ENCODE results near the gene ALG8. TPM values are rescaled to one million over a fixed set of nuclear protein-coding genes. Genes with fewer than 3 reads are reported as not detected.

The ALG8 gene
- total and polyA plus RNA-seq, 2 donors from 2014 or later, result 34.1 to 49.7 TPM

DNA sequence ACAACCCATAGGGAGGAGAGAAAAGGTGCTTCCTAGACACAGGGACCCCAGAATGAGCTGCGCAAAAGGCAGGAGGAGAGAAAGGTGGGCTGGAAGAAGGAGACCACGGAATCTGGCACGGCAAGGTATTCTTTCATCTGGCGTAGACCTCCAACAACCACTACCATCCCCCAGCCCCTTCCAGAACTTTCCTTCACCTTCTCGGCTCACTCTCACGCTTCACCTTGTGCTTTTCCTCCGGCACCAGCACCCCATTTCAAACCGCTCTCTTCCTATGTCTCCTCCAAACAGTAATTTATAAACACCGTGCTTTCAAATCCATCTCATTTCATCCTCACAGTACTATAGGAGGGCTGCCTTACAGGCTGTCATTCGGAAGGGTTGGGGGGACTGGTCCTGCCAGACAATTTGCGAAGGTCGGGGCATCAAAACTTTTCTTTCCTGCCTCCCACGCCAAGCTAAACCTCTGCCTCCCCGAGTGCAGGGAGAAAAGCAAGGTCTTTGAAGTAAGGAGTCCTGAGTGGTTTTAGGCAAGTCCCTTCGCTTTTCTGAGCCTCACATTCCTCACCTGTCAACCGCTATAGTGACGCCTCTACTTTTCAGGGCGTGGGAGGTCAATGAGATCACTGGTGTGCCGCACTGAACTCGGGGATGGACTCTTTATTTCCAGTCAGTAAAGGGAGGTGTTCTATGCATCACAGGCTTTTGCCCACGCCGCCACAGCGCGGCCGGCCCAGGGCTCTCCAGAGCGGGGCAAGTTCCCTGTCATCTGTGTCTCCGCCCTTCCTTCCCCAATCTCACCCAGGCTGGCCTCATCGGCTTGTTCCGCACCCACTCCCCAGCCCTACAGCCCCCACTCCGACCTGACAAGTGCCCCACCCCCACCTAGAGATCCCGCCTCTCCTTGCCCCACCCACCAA is 48.2 kb upstream of the ALG8 start:
- TF ChIP-seq, protein P1, sequence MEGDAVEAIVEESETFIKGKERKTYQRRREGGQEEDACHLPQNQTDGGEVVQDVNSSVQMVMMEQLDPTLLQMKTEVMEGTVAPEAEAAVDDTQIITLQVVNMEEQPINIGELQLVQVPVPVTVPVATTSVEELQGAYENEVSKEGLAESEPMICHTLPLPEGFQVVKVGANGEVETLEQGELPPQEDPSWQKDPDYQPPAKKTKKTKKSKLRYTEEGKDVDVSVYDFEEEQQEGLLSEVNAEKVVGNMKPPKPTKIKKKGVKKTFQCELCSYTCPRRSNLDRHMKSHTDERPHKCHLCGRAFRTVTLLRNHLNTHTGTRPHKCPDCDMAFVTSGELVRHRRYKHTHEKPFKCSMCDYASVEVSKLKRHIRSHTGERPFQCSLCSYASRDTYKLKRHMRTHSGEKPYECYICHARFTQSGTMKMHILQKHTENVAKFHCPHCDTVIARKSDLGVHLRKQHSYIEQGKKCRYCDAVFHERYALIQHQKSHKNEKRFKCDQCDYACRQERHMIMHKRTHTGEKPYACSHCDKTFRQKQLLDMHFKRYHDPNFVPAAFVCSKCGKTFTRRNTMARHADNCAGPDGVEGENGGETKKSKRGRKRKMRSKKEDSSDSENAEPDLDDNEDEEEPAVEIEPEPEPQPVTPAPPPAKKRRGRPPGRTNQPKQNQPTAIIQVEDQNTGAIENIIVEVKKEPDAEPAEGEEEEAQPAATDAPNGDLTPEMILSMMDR (IDR thresholded peaks at IDR 0.05; ENCODE audit: borderline replicate concordance, extremely low read depth, insufficient read depth), result no peak
- intact Hi-C loops (cut with DNase I), result no loop called here
- Histone ChIP-seq H3K27ac (ENCODE audit: low read depth in 2 of 2, low read length in 2 of 2) (peak overlapping the region; percentile 82 to 85), H3K36me3 (ENCODE audit: control insufficient read depth in 2 of 3, insufficient read depth in 3 of 3, low read length in 3 of 3) (peaks cover 0 to under 1% (median 0%) of the 10 kb centered on the region in 3 donors), H3K4me3 (ENCODE audit: low read length in 3 of 3) (peak overlapping the region; percentile 74 to 93 (median 87)), H3K27me3 (ENCODE audit: control insufficient read depth, insufficient read depth, low read length) (no peaks in the 10 kb centered on the region), H3K4me1 (ENCODE audit: control insufficient read depth in 2 of 3, insufficient read depth in 2 of 3, low read depth in 1 of 3, low read length in 3 of 3) (peaks cover 0 to 24% (median 14%) of the 10 kb centered on the region in 3 donors), H3K9ac (ENCODE audit: low read length in 3 of 3) (peak overlapping the region; percentile 22 to 79 (median 57)), H3K9me3 (ENCODE audit: control insufficient read depth in 2 of 3, insufficient read depth in 1 of 3, low read length in 3 of 3) (no peaks in the 10 kb centered on the region)
- DNase-seq (no peak), FAIRE-seq (no peak)

DNA sequence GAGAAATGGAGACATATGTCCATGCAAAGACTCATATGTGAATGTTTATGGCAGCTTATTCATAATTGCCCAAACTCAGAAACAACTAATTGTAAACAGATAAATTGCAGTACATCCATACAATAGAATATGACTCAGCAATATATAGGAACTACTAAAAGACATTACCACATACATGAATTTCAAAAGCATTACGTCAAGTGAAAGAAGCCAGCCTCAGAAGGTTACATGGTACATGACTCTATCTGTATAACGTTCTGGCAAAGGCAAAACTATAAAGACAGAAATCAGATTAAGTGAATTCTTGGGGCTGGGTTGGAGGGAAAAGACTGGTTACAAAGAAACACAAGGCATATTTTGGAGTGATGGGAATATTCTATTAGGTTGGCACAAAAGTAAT is 41.8 kb upstream of the ALG8 start:
- H3K36me3 ChIP-seq (ENCODE audit: control insufficient read depth in 2 of 3, insufficient read depth in 3 of 3, low read length in 3 of 3), result peaks cover 0 to 3% (median 0%) of the 10 kb centered on the region in 3 donors
- H3K27ac ChIP-seq (ENCODE audit: low read depth in 2 of 2, low read length in 2 of 2), result no peak overlapping the region
- DNase-seq (no peak), FAIRE-seq (no peak)
- no peak overlapping the region for H3K4me3 ChIP-seq (ENCODE audit: low read length in 3 of 3)
- H3K9me3 ChIP-seq (ENCODE audit: control insufficient read depth in 2 of 3, insufficient read depth in 1 of 3, low read length in 3 of 3), result no peaks in the 10 kb centered on the region
- no peaks in the 10 kb centered on the region for H3K27me3 ChIP-seq (ENCODE audit: control insufficient read depth, insufficient read depth, low read length)
- no peak overlapping the region for H3K9ac ChIP-seq (ENCODE audit: low read length in 3 of 3)
- intact Hi-C loops (cut with DNase I), result no loop called here
- TF ChIP-seq, protein P1 (IDR thresholded peaks at IDR 0.05; ENCODE audit: borderline replicate concordance, extremely low read depth, insufficient read depth), result no peak
- H3K4me1 ChIP-seq (ENCODE audit: control insufficient read depth in 2 of 3, insufficient read depth in 2 of 3, low read depth in 1 of 3, low read length in 3 of 3), result no peaks in the 10 kb centered on the region

DNA sequence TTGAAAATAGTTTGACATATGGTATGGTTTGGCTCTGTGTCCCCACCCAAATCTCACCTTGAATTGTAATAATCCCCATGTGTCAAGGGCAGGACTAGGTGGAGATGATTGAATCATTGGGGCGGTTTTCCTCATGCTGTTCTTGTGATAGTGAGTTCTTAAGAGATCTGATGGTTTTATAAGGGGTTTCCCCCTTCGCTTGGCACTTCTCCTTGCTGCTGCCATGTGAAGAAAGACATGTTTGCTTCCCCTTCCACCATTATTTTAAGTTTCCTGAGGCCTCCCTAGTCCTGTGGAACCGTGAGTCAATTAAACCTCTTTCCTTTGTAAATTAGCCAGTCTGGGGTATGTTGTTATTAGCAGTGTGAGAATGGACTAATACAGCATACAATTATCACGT is 41.3 kb upstream of the ALG8 start:
- Histone ChIP-seq H3K27ac (ENCODE audit: low read depth in 2 of 2, low read length in 2 of 2) (no peak overlapping the region), H3K36me3 (ENCODE audit: control insufficient read depth in 2 of 3, insufficient read depth in 3 of 3, low read length in 3 of 3) (peaks cover 0 to 3% (median 0%) of the 10 kb centered on the region in 3 donors), H3K9ac (ENCODE audit: low read length in 3 of 3) (no peak overlapping the region), H3K4me3 (ENCODE audit: low read length in 3 of 3) (no peak overlapping the region), H3K4me1 (ENCODE audit: control insufficient read depth in 2 of 3, insufficient read depth in 2 of 3, low read depth in 1 of 3, low read length in 3 of 3) (no peaks in the 10 kb centered on the region), H3K9me3 (ENCODE audit: control insufficient read depth in 2 of 3, insufficient read depth in 1 of 3, low read length in 3 of 3) (no peaks in the 10 kb centered on the region), H3K27me3 (ENCODE audit: control insufficient read depth, insufficient read depth, low read length) (no peaks in the 10 kb centered on the region)
- TF ChIP-seq, protein P1 (IDR thresholded peaks at IDR 0.05; ENCODE audit: borderline replicate concordance, extremely low read depth, insufficient read depth), result no peak
- intact Hi-C loops (cut with DNase I), result no loop called here
- DNase-seq (no peak), FAIRE-seq (no peak)
